BJ (cell line): ENCODE results near the gene CCL15. TPM values are rescaled to one million over a fixed set of nuclear protein-coding genes. Genes with fewer than 3 reads are reported as not detected.
A peak's percentile ranks its signal among the peaks of the same experiment; 100 is the strongest.

Experiments
- CTCF ChIA-PET: fragments of 350-600 bp; formaldehyde crosslinking; extraction: SDS; loops from one replicate; lab custom pipeline; 2021; ENCODE audit warnings: antibody characterized with exemption, inconsistent platforms; lab: Yijun Ruan, JAX
- POLR2A ChIA-PET: fragments of 300-600 bp; sonication (Branson Sonifier 250); formaldehyde crosslinking; extraction: SDS; loops from one replicate; lab custom pipeline; 2021; ENCODE audit warnings: antibody characterized with exemption; lab: Charles Lee
- DNase-seq: peaks from one replicate; pipeline ENCODE4 v3.0.0-alpha.2; 2011; ENCODE audit warnings: low read depth
- H3K27me3 ChIP-seq: 2 replicates; pipeline ENCODE4 v1.6.0; 2011; ENCODE audit warnings: low read length; ENCODE audit not compliant: control insufficient read depth, insufficient read depth
- H3K36me3 ChIP-seq: 2 replicates; pipeline ENCODE4 v1.5.1; 2011; ENCODE audit warnings: low read length; ENCODE audit not compliant: control insufficient read depth, insufficient read depth
- H3K4me3 ChIP-seq: 2 replicates; pipeline ENCODE4 v1.5.1; 2011; ENCODE audit warnings: low read depth, mild to moderate bottlenecking, control low read depth, low read length
- CTCF ChIP-seq: IDR thresholded peaks from 2 replicates; pipeline ENCODE4 v1.5.1; 2011; ENCODE audit warnings: low read depth, mild to moderate bottlenecking, control low read depth, inconsistent platforms, low read length, moderate library complexity; ENCODE audit not compliant: insufficient read depth
- polyA plus RNA-seq: library from polyadenylated mRNA; depleted of rRNA; stranded (reverse); fragments of >200 nt; gene quantifications from 2 replicates; pipeline ENCODE4 v1.2.3, GENCODE V29; 2011

Gene CCL15
- polyA plus RNA-seq, 1 experiment: not detected

GRCh38 chr17:35969558-35970380 lies 31.6 kb downstream of the CCL15 start:
- POLR2A ChIA-PET: no interaction called here
- peak; percentile 78 for TF ChIP-seq CTCF
- DNase-seq: peak; percentile 10

GRCh38 chr17:35968520-35969054 lies 32.8 kb downstream of the CCL15 start:
- Histone ChIP-seq H3K27me3 (peaks cover 2% of the 10 kb centered on the region), H3K36me3 (no peaks in the 10 kb centered on the region), H3K4me3 (no peak overlapping the region)
- ChIA-PET POLR2A (no interaction called here), CTCF (interaction anchor here (0.8 to 3.9 kb wide), 8 partner anchors 10 to 180 kb away, joined by 3 to 16 read pairs (median 5); no protein-coding TSS in a partner anchor)
- DNase-seq: no peak
- TF ChIP-seq CTCF: no peak

More at GRCh38 chr17:35969558-35970380, 31.6 kb downstream of the CCL15 start:
- CTCF ChIA-PET: interaction anchor here (0.7 to 3.9 kb wide), 21 partner anchors 8 to 1406 kb away, joined by 3 to 16 read pairs (median 4); partner anchors contain the start of gene RDM1
- Histone ChIP-seq H3K36me3 (no peaks in the 10 kb centered on the region), H3K4me3 (no peak overlapping the region), H3K27me3 (peaks cover 2% of the 10 kb centered on the region)

GRCh38 chr17:35965272-35965671 lies 36.1 kb downstream of the CCL15 start:
- POLR2A ChIA-PET: no interaction called here

GRCh38 chr17:35963663-35964062 lies 37.7 kb downstream of the CCL15 start:
- POLR2A ChIA-PET: no interaction called here
- CTCF ChIA-PET: interaction anchor here (1.0 kb wide), 1 partner anchor 15 kb away, joined by 3 read pairs; no protein-coding TSS in a partner anchor
- DNase-seq: no peak
- H3K27me3 ChIP-seq: no peaks in the 10 kb centered on the region; the same call in 1 of the 2 replicates
- no peaks in the 10 kb centered on the region for H3K36me3 ChIP-seq
- no peak for TF ChIP-seq CTCF
- H3K4me3 ChIP-seq: no peak overlapping the region

More at GRCh38 chr17:35965272-35965671, 36.1 kb downstream of the CCL15 start:
- H3K27me3 ChIP-seq: no peaks in the 10 kb centered on the region; the same call in 1 of the 2 replicates
- TF ChIP-seq CTCF: no peak
- no peak for DNase-seq
- no peaks in the 10 kb centered on the region for H3K36me3 ChIP-seq
- H3K4me3 ChIP-seq: no peak overlapping the region
- CTCF ChIA-PET: interaction anchor here (1.0 to 1.2 kb wide), 2 partner anchors 17 to 167 kb away, joined by 3 read pairs; no protein-coding TSS in a partner anchor

GRCh38 chr17:35953720-35954119 lies 47.6 kb downstream of the CCL15 start:
- Histone ChIP-seq H3K27me3 (no peaks in the 10 kb centered on the region; the same call in 1 of the 2 replicates), H3K4me3 (no peak overlapping the region), H3K36me3 (no peaks in the 10 kb centered on the region)
- TF ChIP-seq CTCF: no peak
- DNase-seq: no peak
- CTCF ChIA-PET: interaction anchor here (0.8 kb wide), 1 partner anchor 195 kb away, joined by 3 read pairs; no protein-coding TSS in a partner anchor
- POLR2A ChIA-PET: no interaction called here
